A549 (cell line): ENCODE data around the gene SCAP.

Experiments used
- CTCF ChIP-seq: fragments of >200 bp; sonication (Bioruptor Twin); formaldehyde crosslinking; IDR thresholded peaks from 3 replicates; pipeline ENCODE4 v1.5.1; 2016
- E2F6 ChIP-seq: IDR thresholded peaks from 2 replicates; pipeline ENCODE4 v1.6.1; 2012; ENCODE audit warnings: low read depth, borderline replicate concordance
- EP300 ChIP-seq, 2 experiments: fragments of >200 bp; sonication (Bioruptor Twin); formaldehyde crosslinking; IDR thresholded peaks; 2 replicates in 1 of 2; 3 replicates in 1 of 2; pipeline ENCODE4 v1.6.1; 2016 to 2017
- MAFK ChIP-seq: fragments of 450-650 bp; IDR thresholded peaks from 2 replicates; pipeline ENCODE4 v1.6.1; 2014; ENCODE audit not compliant: partially characterized antibody
- MAZ ChIP-seq: fragments of 150-350 bp; IDR thresholded peaks from 2 replicates; pipeline ENCODE4 v1.6.1; 2014; ENCODE audit warnings: antibody characterized with exemption, low read depth, low read length, borderline replicate concordance
- RCOR1 ChIP-seq: fragments of 150-350 bp; IDR thresholded peaks from 2 replicates; pipeline ENCODE4 v1.6.1; 2014; ENCODE audit warnings: antibody characterized with exemption, low read length, low read depth
- REST ChIP-seq: fragments of 200-600 bp; sonication (generic); IDR thresholded peaks from 2 replicates; pipeline ENCODE4 v1.6.1; 2016; ENCODE audit warnings: antibody characterized with exemption, mild to moderate bottlenecking, moderate library complexity
- RFX5 ChIP-seq: fragments of 450-650 bp; IDR thresholded peaks from 2 replicates; pipeline ENCODE4 v1.7.1; 2014; ENCODE audit warnings: antibody characterized with exemption, mild to moderate bottlenecking, moderate library complexity
- TP53 ChIP-seq: fragments of 250-450 bp; sonication (Bioruptor Pico); IDR thresholded peaks from 2 replicates; pipeline ENCODE4 v1.5.0; 2021; ENCODE audit warnings: mild to moderate bottlenecking, moderate library complexity

GRCh38 chr3:47420044-47420430 lies 55.7 kb downstream of the SCAP start:
- TF ChIP-seq EP300 (IDR thresholded peaks at IDR 0.05) (no peak), MAZ (no peak), MAFK (no peak), RCOR1 (no peak), TP53 (CRISPR knock-in tag) (no peak), CTCF (no peak), RFX5 (no peak), REST (no peak), E2F6 (no peak)
